Measurements from ENCODE around the gene LDLRAD2. TPM values are rescaled to one million over a fixed set of nuclear protein-coding genes. Genes with fewer than 3 reads are reported as not detected.

The LDLRAD2 gene
- total and polyA plus RNA-seq, 10 of the 15 experiments (the other 5 are each of a cell fraction or from before 2014, with no cell fraction given) = 0.04 to 0.23 (median 0.11) TPM; not detected in 7

GRCh38 chr1:21867451-21867996, 55.5 kb downstream of the LDLRAD2 start:
- no peaks in the 10 kb centered on the region for H4K20me1 ChIP-seq (ENCODE audit: control insufficient read depth, insufficient read depth)
- H3K9me3 ChIP-seq (replicated peaks; ENCODE audit: control insufficient read depth, insufficient read depth, low read length) = no peaks in the 10 kb centered on the region
- BruUV-seq (replicated peaks) = no TSS peak
- no peak overlapping the region for H2AFZ ChIP-seq (ENCODE audit: control insufficient read depth, low read depth, low read length)
- FAIRE-seq (no peak), DNase-seq (ENCODE audit: low read depth, low spot score) (no peak), ATAC-seq (no peak)
- ChIA-PET CTCF (interaction anchor here (1.7 to 2.1 kb wide), 2 partner anchors 10 to 15 kb away, joined by 5 to 11 read pairs; no protein-coding TSS in a partner anchor), RAD21 (ENCODE audit: unreplicated experiment) (interaction anchor here (1.0 kb wide), 1 partner anchor 94 kb away, joined by 3 read pairs; no protein-coding TSS in a partner anchor), POLR2A (no interaction called here), SMC1A (ENCODE audit: uncharacterized antibody, unreplicated experiment) (interaction anchor here (1.5 kb wide), 1 partner anchor 13 kb away, joined by 3 read pairs; no protein-coding TSS in a partner anchor)
- no peak overlapping the region for H3K27ac ChIP-seq (ENCODE audit: control insufficient read depth, insufficient read depth)
- H3K27me3 ChIP-seq (replicated peaks in 1 of 2; ENCODE audit: control insufficient read depth in 2 of 2, insufficient read depth in 2 of 2, low read length in 1 of 2) = no peaks in the 10 kb centered on the region
- no peaks in the 10 kb centered on the region for H3K36me3 ChIP-seq (ENCODE audit: control insufficient read depth in 2 of 2, insufficient read depth in 2 of 2, low read length in 1 of 2)
- intact Hi-C loops (cut with micrococcal nuclease; ENCODE audit: unreplicated experiment) (loop anchor here (5.0 kb wide), 1 partner anchor 75 kb away; no protein-coding TSS in a partner anchor), in situ Hi-C loops (cut with MboI) (no loop called here)
- no peak for TF ChIP-seq PBX3 (IDR thresholded peaks at IDR 0.05; ENCODE audit: insufficient replicate concordance, low read depth, low read length)
- no peak for TF ChIP-seq BMI1 (IDR thresholded peaks at IDR 0.05; ENCODE audit: borderline replicate concordance)
- TF ChIP-seq MLLT1 (IDR thresholded peaks at IDR 0.05) = no peak
- TF ChIP-seq, protein P1, sequence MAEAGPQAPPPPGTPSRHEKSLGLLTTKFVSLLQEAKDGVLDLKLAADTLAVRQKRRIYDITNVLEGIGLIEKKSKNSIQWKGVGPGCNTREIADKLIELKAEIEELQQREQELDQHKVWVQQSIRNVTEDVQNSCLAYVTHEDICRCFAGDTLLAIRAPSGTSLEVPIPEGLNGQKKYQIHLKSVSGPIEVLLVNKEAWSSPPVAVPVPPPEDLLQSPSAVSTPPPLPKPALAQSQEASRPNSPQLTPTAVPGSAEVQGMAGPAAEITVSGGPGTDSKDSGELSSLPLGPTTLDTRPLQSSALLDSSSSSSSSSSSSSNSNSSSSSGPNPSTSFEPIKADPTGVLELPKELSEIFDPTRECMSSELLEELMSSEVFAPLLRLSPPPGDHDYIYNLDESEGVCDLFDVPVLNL (IDR thresholded peaks at IDR 0.05; ENCODE audit: low read depth, low read length) = no peak
- H3K4me1 ChIP-seq (ENCODE audit: control insufficient read depth, insufficient read depth, low read length) = peaks cover 28% of the 10 kb centered on the region
- H3K4me2 ChIP-seq (ENCODE audit: control insufficient read depth, insufficient read depth) = no peak overlapping the region
- H3K4me3 ChIP-seq = no peak overlapping the region
- no peak overlapping the region for H3K9ac ChIP-seq (ENCODE audit: control insufficient read depth, insufficient read depth, low read length)
- no peaks in the 10 kb centered on the region for H3K79me2 ChIP-seq (ENCODE audit: control insufficient read depth, insufficient read depth, low read length)
- WGBS (ENCODE audit: insufficient coverage, insufficient replicate concordance, low lambda C conversion rate, missing lambda C conversion rate) = 65% methylated on average over 5 of the region's 5 CpGs

Data from GM12878 (cell line).